H1 (cell line): ENCODE results near the gene ACACA. TPM values are rescaled to one million over a fixed set of nuclear protein-coding genes. Genes with fewer than 3 reads are reported as not detected.
A peak's percentile ranks its signal among the peaks of the same experiment; 100 is the strongest.

Source experiments
- ASH2L ChIP-seq: fragments of 200-600, 300-600 bp; sonication (generic); IDR thresholded peaks from one replicate; pipeline ENCODE4 v1.7.1; 2017; ENCODE audit warnings: low read length
- BACH1 ChIP-seq: IDR thresholded peaks from 2 replicates; pipeline ENCODE4 v1.6.1; 2012; ENCODE audit warnings: low read length, improper control_type of control experiment
- CTBP2 ChIP-seq: IDR thresholded peaks from 2 replicates; pipeline ENCODE4 v1.7.0; 2011; ENCODE audit warnings: borderline replicate concordance, mild to moderate bottlenecking, moderate library complexity, mixed read lengths, low read length; ENCODE audit not compliant: insufficient read depth, insufficient read length
- HDAC2 ChIP-seq, 2 experiments: fragments of 300-600 bp in 1 of 2; sonication (generic) in 1 of 2; IDR thresholded peaks; 2 replicates each; pipeline ENCODE4 v1.6.1; 2011 to 2012; ENCODE audit warnings: low read depth in 2 of 2, low read length in 2 of 2, mild to moderate bottlenecking in 2 of 2, moderate library complexity in 2 of 2, borderline replicate concordance in 1 of 2, inconsistent platforms in 1 of 2
- POLR2AphosphoS5 ChIP-seq: IDR thresholded peaks from 2 replicates; pipeline ENCODE4 v1.6.1; 2011; ENCODE audit warnings: low read depth, low read length
- RAD21 ChIP-seq, 2 experiments: IDR thresholded peaks in 1 of 2; conservative IDR thresholded peaks in 1 of 2; 2 replicates each; pipeline ENCODE4 v1.6.1; 2011; ENCODE audit warnings: low read depth in 2 of 2, low read length in 2 of 2, improper control_type of control experiment in 1 of 2, inconsistent platforms in 1 of 2, mild to moderate bottlenecking in 1 of 2, moderate library complexity in 1 of 2
- SAP30 ChIP-seq: fragments of 300-600 bp; sonication (generic); IDR thresholded peaks from 2 replicates; pipeline ENCODE4 v1.7.1; 2012; ENCODE audit warnings: low read length, moderate library complexity, mild to moderate bottlenecking, inconsistent platforms; ENCODE audit not compliant: insufficient read depth, insufficient replicate concordance
- SIN3A ChIP-seq, 2 experiments: IDR thresholded peaks in 1 of 2; conservative IDR thresholded peaks in 1 of 2; 2 replicates each; pipeline ENCODE4 v1.6.1; 2011 to 2012; ENCODE audit warnings: low read length in 2 of 2, improper control_type of control experiment in 1 of 2, low read depth in 1 of 2, mild to moderate bottlenecking in 1 of 2
- TAF7 ChIP-seq: optimal IDR thresholded peaks from 2 replicates; pipeline ENCODE3; 2011; ENCODE audit warnings: low read depth, mild to moderate bottlenecking, inconsistent platforms, low read length, moderate library complexity, borderline replicate concordance
- polyA plus RNA-seq, 7 experiments: library from polyadenylated mRNA; depleted of rRNA in 3 of 7; stranded (reverse) in 5 of 7; unstranded in 2 of 7; fragments of >200 nt in 5 of 7; fragments of 200-250 nt in 2 of 7; gene quantifications; 1 replicate in 5 of 7; 2 replicates in 1 of 7; 4 replicates in 1 of 7; pipeline versions ENCODE4 v1.2.1 to v1.2.3, GENCODE V29; 2011 to 2013; ENCODE audit warnings: missing spikeins in 2 of 7, mixed read lengths in 2 of 7
- total RNA-seq: library from RNA; stranded (reverse); fragmentation: NEBNext Ultra II Directional; extraction: Animal tissue kit (Norgen Biotek cat#: 25700); gene quantifications from 2 replicates; pipeline ENCODE4 v1.2.1, GENCODE V29; 2021
- TF ChIP-seq, protein P1 (sequence below): IDR thresholded peaks from 2 replicates; pipeline ENCODE4 v1.6.1; 2012; ENCODE audit warnings: inconsistent platforms

ACACA gene
- total and polyA plus RNA-seq, 2 of the 8 experiments (the other 6 are each of a cell fraction or from before 2014, with no cell fraction given): 74.0 to 160 TPM

DNA sequence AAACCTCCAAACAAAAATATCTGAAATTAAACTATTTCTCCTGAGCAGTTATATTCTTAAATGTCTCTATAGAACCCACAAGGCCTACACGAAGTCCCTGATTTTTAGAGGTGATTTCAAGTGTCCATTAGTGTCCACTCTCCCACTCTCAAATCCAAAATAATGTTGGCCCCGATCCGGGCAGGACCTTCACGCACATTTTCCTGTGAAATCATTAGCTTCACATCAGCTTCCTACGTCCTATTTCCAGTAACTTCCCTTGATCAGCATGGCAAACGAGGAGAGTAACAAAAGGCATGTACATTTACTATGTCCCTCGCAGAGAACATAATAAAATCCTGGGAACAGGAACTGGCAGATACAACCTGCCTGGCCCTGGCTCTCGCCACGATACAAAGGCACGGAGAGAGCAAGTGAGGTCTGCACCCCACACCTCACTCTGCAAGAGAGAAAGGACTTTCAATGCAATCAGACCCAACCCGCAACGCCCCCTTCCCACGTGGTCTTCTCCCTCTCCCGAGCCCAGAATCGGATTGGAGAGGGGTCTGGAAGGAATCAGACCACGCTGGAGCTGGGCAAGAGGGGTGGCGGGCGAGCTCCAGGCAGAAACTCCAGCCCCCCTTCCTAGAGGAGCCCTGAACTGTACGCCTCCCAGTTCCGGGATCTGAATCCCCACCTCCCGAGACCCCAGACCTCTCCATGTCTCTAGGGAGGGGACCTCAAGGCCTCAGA, 48.4 kb downstream of the ACACA start (continued):
- TF ChIP-seq CTBP2 (no peak), HDAC2 (IDR thresholded peaks at IDR 0.05; ENCODE audit: borderline replicate concordance in 1 of 2, low read depth in 2 of 2, low read length in 2 of 2) (peak in 1 of 2 experiments; percentile 82; a peak in 2 of 4 replicates), ASH2L (no peak), SIN3A (conservative IDR thresholded peaks at IDR 0.05 in 1 of 2, IDR thresholded peaks at IDR 0.05 in 1 of 2; ENCODE audit: low read depth in 1 of 2, low read length in 2 of 2) (peak; percentile 70 to 79; a peak in 3 of 4 replicates), TAF7 (no peak), BACH1 (0 out of 2 replicates have a peak, but pooled peaks have one; percentile 11), POLR2AphosphoS5 (peak; percentile 77), RAD21 (IDR thresholded peaks at IDR 0.05 in 1 of 2, conservative IDR thresholded peaks at IDR 0.05 in 1 of 2; ENCODE audit: low read depth in 2 of 2, low read length in 2 of 2) (0 out of 4 replicates have a peak, but pooled peaks of 1 of the 2 experiments have one; percentile 2), SAP30 (peak; percentile 62)
- TF ChIP-seq, protein P1, sequence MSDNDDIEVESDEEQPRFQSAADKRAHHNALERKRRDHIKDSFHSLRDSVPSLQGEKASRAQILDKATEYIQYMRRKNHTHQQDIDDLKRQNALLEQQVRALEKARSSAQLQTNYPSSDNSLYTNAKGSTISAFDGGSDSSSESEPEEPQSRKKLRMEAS: peak; percentile 85
